CD14-positive monocyte (primary cell): ENCODE data around the gene IP6K2. TPM values are rescaled to one million over a fixed set of nuclear protein-coding genes. Genes with fewer than 3 reads are reported as not detected.
A peak's percentile ranks its signal among the peaks of the same experiment; 100 is the strongest.

Source experiments
- DNase-seq, 3 donors: peaks; one replicate each; pipeline ENCODE4 v3.0.0-alpha.2; 2011 to 2022
- H2AFZ ChIP-seq: 2 replicates; pipeline ENCODE4 v1.6.0; 2012; ENCODE audit warnings: mild to moderate bottlenecking, low read depth, low read length, inconsistent platforms; ENCODE audit not compliant: insufficient read depth, poor library complexity, severe bottlenecking
- H3K27ac ChIP-seq, 2 donors: 1 replicate in 1 of 2; 2 replicates in 1 of 2; pipeline ENCODE4 v1.5.1; 2012 to 2013; ENCODE audit warnings: low read length in 2 of 2, control low read depth in 1 of 2, inconsistent platforms in 1 of 2, low read depth in 1 of 2, mild to moderate bottlenecking in 1 of 2
- H3K27me3 ChIP-seq, 2 donors: one replicate each; pipeline versions ENCODE4 v1.6.0 to v1.6.1; 2011 to 2013; ENCODE audit warnings: low read length in 2 of 2; ENCODE audit not compliant: control insufficient read depth in 2 of 2, insufficient read depth in 2 of 2
- H3K36me3 ChIP-seq, 2 donors: replicated peaks in 1 of 2; 1 replicate in 1 of 2; 2 replicates in 1 of 2; pipeline versions ENCODE4 v1.5.1 to v1.6.1; 2012 to 2013; ENCODE audit warnings: low read length in 2 of 2, control low read depth in 1 of 2, inconsistent platforms in 1 of 2, mild to moderate bottlenecking in 1 of 2; ENCODE audit not compliant: insufficient read depth in 2 of 2, control insufficient read depth in 1 of 2
- H3K4me1 ChIP-seq, 2 donors: 1 replicate in 1 of 2; 2 replicates in 1 of 2; pipeline versions ENCODE4 v1.5.1 to v1.6.1; 2012 to 2013; ENCODE audit warnings: low read length in 2 of 2, control low read depth in 1 of 2, inconsistent platforms in 1 of 2, mild to moderate bottlenecking in 1 of 2, moderate library complexity in 1 of 2; ENCODE audit not compliant: insufficient read depth in 2 of 2, control insufficient read depth in 1 of 2
- H3K4me2 ChIP-seq: replicated peaks from 2 replicates; pipeline ENCODE3; 2012; ENCODE audit warnings: low read length, moderate library complexity, mild to moderate bottlenecking; ENCODE audit not compliant: poor library complexity, severe bottlenecking; ENCODE audit errors: extremely low read depth
- H3K4me3 ChIP-seq, 3 experiments: fragments of 200-600 bp in 1 of 3; sonication (generic) in 1 of 3; replicated peaks in 1 of 3; 1 replicate in 2 of 3; 2 replicates in 1 of 3; pipeline ENCODE4 v1.5.1; 2011 to 2013; ENCODE audit warnings: low read length in 3 of 3, mild to moderate bottlenecking in 3 of 3, control low read depth in 2 of 3, low read depth in 2 of 3, inconsistent platforms in 1 of 3, moderate library complexity in 1 of 3
- H3K79me2 ChIP-seq: 2 replicates; pipeline ENCODE4 v1.6.0; 2012; ENCODE audit warnings: mild to moderate bottlenecking, control low read depth, inconsistent platforms, low read length, moderate library complexity; ENCODE audit not compliant: insufficient read depth
- H3K9ac ChIP-seq: 2 replicates; pipeline ENCODE4 v1.6.0; 2017; ENCODE audit warnings: low read length, mild to moderate bottlenecking; ENCODE audit not compliant: insufficient read depth, poor library complexity, severe bottlenecking
- H3K9me3 ChIP-seq, 2 donors: replicated peaks in 1 of 2; 1 replicate in 1 of 2; 2 replicates in 1 of 2; pipeline versions ENCODE4 v1.5.1 to v1.6.1; 2012 to 2013; ENCODE audit warnings: low read length in 2 of 2, control low read depth in 1 of 2; ENCODE audit not compliant: control insufficient read depth in 1 of 2, insufficient read depth in 1 of 2
- H4K20me1 ChIP-seq: 2 replicates; pipeline ENCODE4 v1.6.0; 2012; ENCODE audit warnings: mild to moderate bottlenecking, low read length, control low read depth, moderate library complexity; ENCODE audit not compliant: insufficient read depth
- H3K27ac Mint-ChIP-seq, 7 donors: one replicate each; pipeline ENCODE4 v1.8.0; 2020; ENCODE audit warnings: mild to moderate bottlenecking in 7 of 7, mixed read lengths in 7 of 7, moderate library complexity in 6 of 7, inconsistent platforms in 2 of 7
- H3K27me3 Mint-ChIP-seq, 3 donors: one replicate each; pipeline ENCODE4 v1.8.0; 2021 to 2022; ENCODE audit warnings: low read depth in 3 of 3, mild to moderate bottlenecking in 3 of 3, mixed read lengths in 3 of 3, moderate library complexity in 3 of 3, inconsistent platforms in 1 of 3
- H3K36me3 Mint-ChIP-seq, 2 donors: one replicate each; pipeline ENCODE4 v1.8.0; 2020; ENCODE audit warnings: mixed read lengths in 2 of 2, inconsistent platforms in 1 of 2, mild to moderate bottlenecking in 1 of 2
- H3K4me1 Mint-ChIP-seq: one replicate; pipeline ENCODE4 v1.8.0; 2020; ENCODE audit warnings: mild to moderate bottlenecking, mixed read lengths
- H3K4me3 Mint-ChIP-seq, 2 donors: one replicate each; pipeline ENCODE4 v1.8.0; 2020; ENCODE audit warnings: mild to moderate bottlenecking in 2 of 2, mixed read lengths in 2 of 2, moderate library complexity in 1 of 2
- H3K9me3 Mint-ChIP-seq, 7 donors: one replicate each; pipeline ENCODE4 v1.8.0; 2020 to 2022; ENCODE audit warnings: mixed read lengths in 7 of 7, mild to moderate bottlenecking in 6 of 7, moderate library complexity in 6 of 7, inconsistent platforms in 2 of 7
- WGBS: methylation state at CpG from one replicate; pipeline ENCODE4 v1.1.5; 2013; ENCODE audit warnings: missing lambda C conversion rate; ENCODE audit not compliant: insufficient coverage; 5-methylcytosine and 5-hydroxymethylcytosine counted together
- intact Hi-C, 2 donors: fragments of 100-400 bp; cut with micrococcal nuclease; formaldehyde crosslinking; loops; one replicate each; pipeline versions ENCODE4 v1.15.0 to v1.15.1; 2023
- polyA plus RNA-seq, 3 donors: library from polyadenylated mRNA; depleted of rRNA in 1 of 3; unstranded in 2 of 3; stranded (reverse) in 1 of 3; fragments of 300-500 nt in 2 of 3; fragments of >200 nt in 1 of 3; fragmentation: Illumina TruSeq in 2 of 3; gene quantifications; 1 replicate in 2 of 3; 2 replicates in 1 of 3; pipeline ENCODE4 v1.2.3, GENCODE V29; 2012 to 2021
- TF ChIP-seq, protein P1 (sequence below): fragments of 200-600 bp; IDR thresholded peaks from one replicate; pipeline ENCODE4 v1.8.0; 2022; ENCODE audit warnings: antibody characterized with exemption, mild to moderate bottlenecking

The IP6K2 gene
- polyA plus RNA-seq, 3 donors = 16.5 to 53.8 (median 18.7) TPM

GRCh38 chr3:48698891-48699290 lies 18.1 kb downstream of the IP6K2 start:
- Mint-ChIP-seq H3K9me3 (no peaks in the 10 kb centered on the region), H3K27me3 (no peaks in the 10 kb centered on the region), H3K4me1 (no peaks in the 10 kb centered on the region), H3K4me3 (no peak overlapping the region), H3K36me3 (peaks cover 32 to 47% of the 10 kb centered on the region in 2 donors), H3K27ac (peak overlapping the region in 1 of 7 donors; percentile 12)
- Histone ChIP-seq H3K27me3 (no peaks in the 10 kb centered on the region), H4K20me1 (peaks cover 98% of the 10 kb centered on the region), H2AFZ (no peak overlapping the region), H3K79me2 (peaks cover 82% of the 10 kb centered on the region), H3K9ac (no peak overlapping the region), H3K9me3 (no peaks in the 10 kb centered on the region), H3K4me2 (no peak overlapping the region), H3K4me1 (no peaks in the 10 kb centered on the region), H3K36me3 (peaks cover 35 to 68% of the 10 kb centered on the region in 2 donors), H3K4me3 (no peak overlapping the region), H3K27ac (no peak overlapping the region)
- 97% methylated on average over 5 of the region's 8 CpGs for WGBS
- intact Hi-C loops = no loop called here
- DNase-seq = no peak
- TF ChIP-seq, protein P1, sequence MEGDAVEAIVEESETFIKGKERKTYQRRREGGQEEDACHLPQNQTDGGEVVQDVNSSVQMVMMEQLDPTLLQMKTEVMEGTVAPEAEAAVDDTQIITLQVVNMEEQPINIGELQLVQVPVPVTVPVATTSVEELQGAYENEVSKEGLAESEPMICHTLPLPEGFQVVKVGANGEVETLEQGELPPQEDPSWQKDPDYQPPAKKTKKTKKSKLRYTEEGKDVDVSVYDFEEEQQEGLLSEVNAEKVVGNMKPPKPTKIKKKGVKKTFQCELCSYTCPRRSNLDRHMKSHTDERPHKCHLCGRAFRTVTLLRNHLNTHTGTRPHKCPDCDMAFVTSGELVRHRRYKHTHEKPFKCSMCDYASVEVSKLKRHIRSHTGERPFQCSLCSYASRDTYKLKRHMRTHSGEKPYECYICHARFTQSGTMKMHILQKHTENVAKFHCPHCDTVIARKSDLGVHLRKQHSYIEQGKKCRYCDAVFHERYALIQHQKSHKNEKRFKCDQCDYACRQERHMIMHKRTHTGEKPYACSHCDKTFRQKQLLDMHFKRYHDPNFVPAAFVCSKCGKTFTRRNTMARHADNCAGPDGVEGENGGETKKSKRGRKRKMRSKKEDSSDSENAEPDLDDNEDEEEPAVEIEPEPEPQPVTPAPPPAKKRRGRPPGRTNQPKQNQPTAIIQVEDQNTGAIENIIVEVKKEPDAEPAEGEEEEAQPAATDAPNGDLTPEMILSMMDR = no peak

GRCh38 chr3:48697952-48698351 lies 19.1 kb downstream of the IP6K2 start:
- Mint-ChIP-seq H3K4me3 (no peak overlapping the region), H3K27me3 (no peaks in the 10 kb centered on the region), H3K4me1 (no peaks in the 10 kb centered on the region), H3K9me3 (no peaks in the 10 kb centered on the region), H3K36me3 (peaks cover 40 to 55% of the 10 kb centered on the region in 2 donors), H3K27ac (no peak overlapping the region)
- Histone ChIP-seq H2AFZ (no peak overlapping the region), H3K4me2 (no peak overlapping the region), H3K4me1 (no peaks in the 10 kb centered on the region), H3K9ac (no peak overlapping the region), H3K9me3 (no peaks in the 10 kb centered on the region), H3K4me3 (no peak overlapping the region), H3K27me3 (no peaks in the 10 kb centered on the region), H4K20me1 (peaks cover 100% of the 10 kb centered on the region), H3K27ac (no peak overlapping the region), H3K79me2 (peaks cover 79% of the 10 kb centered on the region), H3K36me3 (peaks cover 45 to 76% of the 10 kb centered on the region in 2 donors)
- intact Hi-C loops = no loop called here
- DNase-seq = no peak
- WGBS = 100% methylated on average over 2 of the region's 3 CpGs
- TF ChIP-seq, protein P1 = no peak
